Measurements from ENCODE around the gene PACS2. TPM values are rescaled to one million over a fixed set of nuclear protein-coding genes. Genes with fewer than 3 reads are reported as not detected.
A peak's percentile ranks its signal among the peaks of the same experiment; 100 is the strongest.

The PACS2 gene
- total and polyA plus RNA-seq, 2 of the 4 experiments (the other 2 are of a cell fraction) = 15.6 to 32.2 TPM

DNA sequence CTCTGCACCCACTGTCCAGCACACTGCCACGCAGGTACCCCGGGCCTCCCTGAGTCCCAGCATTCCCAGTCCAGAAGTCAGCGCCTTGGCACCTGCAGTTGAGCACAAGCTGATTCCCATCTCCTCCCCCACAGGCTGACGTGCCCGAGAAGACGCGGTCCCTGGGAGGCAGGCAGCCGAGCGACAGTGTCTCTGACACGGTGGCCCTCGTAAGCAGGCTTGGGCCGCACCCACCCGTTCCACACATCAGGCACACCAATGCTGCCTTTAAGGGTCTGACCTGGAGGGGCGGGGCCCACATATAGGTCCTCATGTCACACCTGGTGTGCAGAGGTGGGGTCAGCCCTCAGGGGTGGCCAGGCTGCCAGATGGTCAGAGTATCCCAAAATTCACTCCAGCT is 65.4 kb downstream of the PACS2 start:
- Histone ChIP-seq H3K9me1 (ENCODE audit: insufficient read depth, low read length) (peaks cover 4% of the 10 kb centered on the region; the same call in 1 of the 2 replicates), H4K20me1 (ENCODE audit: insufficient read depth, low read length) (no peaks in the 10 kb centered on the region), H3K27ac (ENCODE audit: insufficient read depth, low read length) (no peak overlapping the region), H3K4me1 (ENCODE audit: control insufficient read depth, insufficient read depth, low read length) (no peaks in the 10 kb centered on the region), H4K8ac (ENCODE audit: low read depth in 2 of 2, low read length in 2 of 2) (no peak overlapping the region), H3K4me2 (ENCODE audit: low read depth, low read length) (no peak overlapping the region), H4K5ac (ENCODE audit: low read depth, low read length) (no peak overlapping the region), H3K9me3 (ENCODE audit: control insufficient read depth, insufficient read depth, low read length) (no peaks in the 10 kb centered on the region), H2BK120ac (ENCODE audit: low read depth, low read length) (no peak overlapping the region), H3K9ac (ENCODE audit: low read depth, low read length) (no peak overlapping the region), H3K79me1 (ENCODE audit: low read depth in 1 of 2, low read length in 2 of 2) (no peaks in the 10 kb centered on the region), H2AK5ac (ENCODE audit: low read depth, low read length) (no peak overlapping the region), H3K27me3 (ENCODE audit: control insufficient read depth, insufficient read depth, low read length) (no peaks in the 10 kb centered on the region), H2BK15ac (ENCODE audit: low read depth, low read length) (no peak overlapping the region), H2BK5ac (ENCODE audit: low read depth, low read length, poor library complexity, severe bottlenecking) (no peak overlapping the region), H4K91ac (ENCODE audit: insufficient read depth, low read depth, low read length) (no peak overlapping the region), H2AFZ (replicated peaks; ENCODE audit: low read length, poor library complexity) (no peak overlapping the region), H3K36me3 (ENCODE audit: control insufficient read depth, insufficient read depth, low read length) (peaks cover 20% of the 10 kb centered on the region; the same call in 1 of the 2 replicates), H2BK20ac (ENCODE audit: low read depth, low read length) (no peak overlapping the region), H3K23ac (ENCODE audit: low read depth, low read length) (no peak overlapping the region), H3K18ac (ENCODE audit: low read depth, low read length) (no peak overlapping the region), H3K4ac (ENCODE audit: low read depth, low read length) (no peak overlapping the region), H3K56ac (ENCODE audit: extremely low read depth, insufficient read depth, low read length) (no peak overlapping the region), H3K14ac (replicated peaks; ENCODE audit: low read depth, low read length) (no peak overlapping the region), H3K4me3 (ENCODE audit: insufficient read depth, low read depth, low read length) (no peak overlapping the region), H2AK9ac (replicated peaks; ENCODE audit: low read depth, low read length, poor library complexity) (peak overlapping the region; percentile 55)
- dilution Hi-C loops (cut with HindIII; ENCODE audit: low sequenced_read_pairs, unreplicated experiment) = no loop called here
- 92% methylated on average over 5 of the region's 14 CpGs; no CpG with 5 or more reads in 1 of the 2 experiments for WGBS, 2 experiments (ENCODE audit: extremely low coverage in 2 of 2, insufficient read length in 1 of 2)
- POLR2A ChIA-PET (ENCODE audit: unreplicated experiment) = no interaction called here
- no peak for ATAC-seq (ENCODE audit: low read depth)
- CTCF ChIA-PET = no interaction called here
- in situ Hi-C loops (cut with MboI; ENCODE audit: low sequenced_read_pairs) = no loop called here
- no TSS peak for BruUV-seq (replicated peaks)
- DNase-seq = no peak
- intact Hi-C loops (cut with micrococcal nuclease) = no loop called here
- TF ChIP-seq USF2 (IDR thresholded peaks at IDR 0.05; ENCODE audit: low read depth, low read length) (no peak), NFE2L2 (IDR thresholded peaks at IDR 0.05; ENCODE audit: low read depth, low read length) (no peak), RCOR1 (IDR thresholded peaks at IDR 0.05; ENCODE audit: insufficient replicate concordance, low read length) (no peak), MXI1 (IDR thresholded peaks at IDR 0.05; ENCODE audit: borderline replicate concordance, low read depth, low read length) (no peak), CEBPB (IDR thresholded peaks at IDR 0.05; ENCODE audit: low read depth, low read length) (no peak)
- TF ChIP-seq, protein P1, sequence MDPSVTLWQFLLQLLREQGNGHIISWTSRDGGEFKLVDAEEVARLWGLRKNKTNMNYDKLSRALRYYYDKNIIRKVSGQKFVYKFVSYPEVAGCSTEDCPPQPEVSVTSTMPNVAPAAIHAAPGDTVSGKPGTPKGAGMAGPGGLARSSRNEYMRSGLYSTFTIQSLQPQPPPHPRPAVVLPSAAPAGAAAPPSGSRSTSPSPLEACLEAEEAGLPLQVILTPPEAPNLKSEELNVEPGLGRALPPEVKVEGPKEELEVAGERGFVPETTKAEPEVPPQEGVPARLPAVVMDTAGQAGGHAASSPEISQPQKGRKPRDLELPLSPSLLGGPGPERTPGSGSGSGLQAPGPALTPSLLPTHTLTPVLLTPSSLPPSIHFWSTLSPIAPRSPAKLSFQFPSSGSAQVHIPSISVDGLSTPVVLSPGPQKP (IDR thresholded peaks at IDR 0.05; ENCODE audit: borderline replicate concordance, low read depth, low read length) = no peak

All from IMR-90 (cell line).